ENCODE results near the gene PFKFB4.

DNA sequence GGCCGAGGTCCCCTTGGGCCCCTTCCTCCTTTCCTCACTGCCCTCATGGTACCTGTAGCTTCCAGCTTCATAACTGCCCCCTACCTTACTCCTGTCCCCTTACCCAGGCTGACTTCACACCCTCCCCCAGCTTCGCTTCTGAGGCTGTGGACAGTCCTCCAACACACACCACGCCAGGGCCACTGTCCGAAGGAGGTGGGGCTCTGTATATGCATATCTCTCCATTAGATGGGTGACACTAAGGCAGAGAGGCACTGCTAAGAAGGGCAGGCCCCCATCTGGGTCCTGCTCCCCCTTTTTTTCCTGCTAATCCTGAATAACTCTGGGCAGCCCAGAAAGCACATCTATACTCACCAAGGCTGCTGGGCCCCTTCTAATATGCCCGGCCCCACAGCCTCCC is 39.6 kb upstream of the PFKFB4 start:
- TF ChIP-seq POLR2A (IDR thresholded peaks at IDR 0.05) (no peak), POLR2AphosphoS5 (IDR thresholded peaks at IDR 0.05) (no peak)
- TF ChIP-seq, protein P1, sequence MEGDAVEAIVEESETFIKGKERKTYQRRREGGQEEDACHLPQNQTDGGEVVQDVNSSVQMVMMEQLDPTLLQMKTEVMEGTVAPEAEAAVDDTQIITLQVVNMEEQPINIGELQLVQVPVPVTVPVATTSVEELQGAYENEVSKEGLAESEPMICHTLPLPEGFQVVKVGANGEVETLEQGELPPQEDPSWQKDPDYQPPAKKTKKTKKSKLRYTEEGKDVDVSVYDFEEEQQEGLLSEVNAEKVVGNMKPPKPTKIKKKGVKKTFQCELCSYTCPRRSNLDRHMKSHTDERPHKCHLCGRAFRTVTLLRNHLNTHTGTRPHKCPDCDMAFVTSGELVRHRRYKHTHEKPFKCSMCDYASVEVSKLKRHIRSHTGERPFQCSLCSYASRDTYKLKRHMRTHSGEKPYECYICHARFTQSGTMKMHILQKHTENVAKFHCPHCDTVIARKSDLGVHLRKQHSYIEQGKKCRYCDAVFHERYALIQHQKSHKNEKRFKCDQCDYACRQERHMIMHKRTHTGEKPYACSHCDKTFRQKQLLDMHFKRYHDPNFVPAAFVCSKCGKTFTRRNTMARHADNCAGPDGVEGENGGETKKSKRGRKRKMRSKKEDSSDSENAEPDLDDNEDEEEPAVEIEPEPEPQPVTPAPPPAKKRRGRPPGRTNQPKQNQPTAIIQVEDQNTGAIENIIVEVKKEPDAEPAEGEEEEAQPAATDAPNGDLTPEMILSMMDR (IDR thresholded peaks at IDR 0.05): no peak
